Neural cell (in vitro differentiated cells): ENCODE data around the gene PDGFB.

Source experiments
- EP300 ChIP-seq: fragments of 450-650 bp; conservative IDR thresholded peaks from 2 replicates; pipeline ENCODE4 v1.6.1; 2014; ENCODE audit warnings: antibody characterized with exemption, mild to moderate bottlenecking, moderate library complexity; ENCODE audit not compliant: poor library complexity, severe bottlenecking
- EZH2 ChIP-seq: fragments of 200-600, 300-800 bp; shearing (Covaris generic), sonication (generic); IDR thresholded peaks from 2 replicates; pipeline ENCODE4 v1.6.1; 2014; ENCODE audit warnings: antibody characterized with exemption, low read length, borderline replicate concordance, mild to moderate bottlenecking; ENCODE audit not compliant: insufficient read depth, poor library complexity, severe bottlenecking
- MXI1 ChIP-seq: fragments of 450-650 bp; conservative IDR thresholded peaks from 2 replicates; pipeline ENCODE4 v1.6.1; 2014; ENCODE audit warnings: antibody characterized with exemption, mild to moderate bottlenecking; ENCODE audit not compliant: poor library complexity, severe bottlenecking
- POLR2AphosphoS5 ChIP-seq: IDR thresholded peaks from 2 replicates; pipeline ENCODE4 v1.6.1; 2012
- RAD21 ChIP-seq: fragments of 450-650 bp; conservative IDR thresholded peaks from 2 replicates; pipeline ENCODE4 v1.6.1; 2014; ENCODE audit warnings: antibody characterized with exemption, mild to moderate bottlenecking, moderate library complexity
- SMC3 ChIP-seq: fragments of 450-650 bp; conservative IDR thresholded peaks from 2 replicates; pipeline ENCODE4 v1.6.1; 2014; ENCODE audit warnings: antibody characterized with exemption, mild to moderate bottlenecking, moderate library complexity; ENCODE audit not compliant: poor library complexity
- TAF1 ChIP-seq: IDR thresholded peaks from 2 replicates; pipeline ENCODE4 v1.6.1; 2012; ENCODE audit warnings: low read depth
- TF ChIP-seq, protein P1 (sequence below): fragments of 450-650 bp; IDR thresholded peaks from 2 replicates; pipeline ENCODE4 v1.5.1; 2014; ENCODE audit warnings: antibody characterized with exemption, mild to moderate bottlenecking, moderate library complexity; ENCODE audit not compliant: poor library complexity, severe bottlenecking
- TF ChIP-seq, protein P2 (sequence below): IDR thresholded peaks from 2 replicates; pipeline ENCODE4 v1.6.1; 2012; ENCODE audit warnings: borderline replicate concordance

DNA sequence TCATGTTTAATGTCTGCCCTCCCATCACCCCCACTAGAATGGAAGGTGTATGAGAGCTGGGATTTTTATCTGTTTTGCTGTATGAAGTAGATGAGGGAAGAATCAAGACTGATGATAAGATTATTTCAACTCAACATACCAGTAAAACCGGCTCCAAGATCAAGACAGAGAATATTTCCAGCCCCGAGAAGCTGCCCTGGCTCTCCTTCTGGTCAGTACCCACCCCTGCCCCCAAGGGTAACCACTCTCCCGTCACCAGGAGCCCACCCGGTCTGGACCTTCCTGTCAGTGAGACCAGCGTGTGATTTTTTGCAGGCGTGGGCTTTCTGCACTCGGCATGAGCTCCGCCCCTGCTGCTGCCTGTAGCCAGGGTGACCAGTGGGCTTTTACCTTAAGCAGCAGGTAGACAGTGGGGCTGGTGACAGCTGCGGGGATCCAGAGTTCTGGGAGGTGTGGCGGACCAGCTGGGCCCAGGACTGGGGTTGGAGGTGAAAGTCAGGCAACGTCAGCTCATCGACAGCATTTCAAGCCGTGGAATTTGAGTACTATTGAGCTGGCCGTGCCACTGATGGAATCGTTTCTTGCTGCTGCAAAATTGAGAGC lies 49.1 kb upstream of the PDGFB start:
- TF ChIP-seq, protein P1, sequence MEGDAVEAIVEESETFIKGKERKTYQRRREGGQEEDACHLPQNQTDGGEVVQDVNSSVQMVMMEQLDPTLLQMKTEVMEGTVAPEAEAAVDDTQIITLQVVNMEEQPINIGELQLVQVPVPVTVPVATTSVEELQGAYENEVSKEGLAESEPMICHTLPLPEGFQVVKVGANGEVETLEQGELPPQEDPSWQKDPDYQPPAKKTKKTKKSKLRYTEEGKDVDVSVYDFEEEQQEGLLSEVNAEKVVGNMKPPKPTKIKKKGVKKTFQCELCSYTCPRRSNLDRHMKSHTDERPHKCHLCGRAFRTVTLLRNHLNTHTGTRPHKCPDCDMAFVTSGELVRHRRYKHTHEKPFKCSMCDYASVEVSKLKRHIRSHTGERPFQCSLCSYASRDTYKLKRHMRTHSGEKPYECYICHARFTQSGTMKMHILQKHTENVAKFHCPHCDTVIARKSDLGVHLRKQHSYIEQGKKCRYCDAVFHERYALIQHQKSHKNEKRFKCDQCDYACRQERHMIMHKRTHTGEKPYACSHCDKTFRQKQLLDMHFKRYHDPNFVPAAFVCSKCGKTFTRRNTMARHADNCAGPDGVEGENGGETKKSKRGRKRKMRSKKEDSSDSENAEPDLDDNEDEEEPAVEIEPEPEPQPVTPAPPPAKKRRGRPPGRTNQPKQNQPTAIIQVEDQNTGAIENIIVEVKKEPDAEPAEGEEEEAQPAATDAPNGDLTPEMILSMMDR: no peak
- TF ChIP-seq MXI1 (no peak), TAF1 (no peak), EP300 (no peak), EZH2 (no peak), RAD21 (no peak), SMC3 (no peak), POLR2AphosphoS5 (no peak)
- TF ChIP-seq, protein P2, sequence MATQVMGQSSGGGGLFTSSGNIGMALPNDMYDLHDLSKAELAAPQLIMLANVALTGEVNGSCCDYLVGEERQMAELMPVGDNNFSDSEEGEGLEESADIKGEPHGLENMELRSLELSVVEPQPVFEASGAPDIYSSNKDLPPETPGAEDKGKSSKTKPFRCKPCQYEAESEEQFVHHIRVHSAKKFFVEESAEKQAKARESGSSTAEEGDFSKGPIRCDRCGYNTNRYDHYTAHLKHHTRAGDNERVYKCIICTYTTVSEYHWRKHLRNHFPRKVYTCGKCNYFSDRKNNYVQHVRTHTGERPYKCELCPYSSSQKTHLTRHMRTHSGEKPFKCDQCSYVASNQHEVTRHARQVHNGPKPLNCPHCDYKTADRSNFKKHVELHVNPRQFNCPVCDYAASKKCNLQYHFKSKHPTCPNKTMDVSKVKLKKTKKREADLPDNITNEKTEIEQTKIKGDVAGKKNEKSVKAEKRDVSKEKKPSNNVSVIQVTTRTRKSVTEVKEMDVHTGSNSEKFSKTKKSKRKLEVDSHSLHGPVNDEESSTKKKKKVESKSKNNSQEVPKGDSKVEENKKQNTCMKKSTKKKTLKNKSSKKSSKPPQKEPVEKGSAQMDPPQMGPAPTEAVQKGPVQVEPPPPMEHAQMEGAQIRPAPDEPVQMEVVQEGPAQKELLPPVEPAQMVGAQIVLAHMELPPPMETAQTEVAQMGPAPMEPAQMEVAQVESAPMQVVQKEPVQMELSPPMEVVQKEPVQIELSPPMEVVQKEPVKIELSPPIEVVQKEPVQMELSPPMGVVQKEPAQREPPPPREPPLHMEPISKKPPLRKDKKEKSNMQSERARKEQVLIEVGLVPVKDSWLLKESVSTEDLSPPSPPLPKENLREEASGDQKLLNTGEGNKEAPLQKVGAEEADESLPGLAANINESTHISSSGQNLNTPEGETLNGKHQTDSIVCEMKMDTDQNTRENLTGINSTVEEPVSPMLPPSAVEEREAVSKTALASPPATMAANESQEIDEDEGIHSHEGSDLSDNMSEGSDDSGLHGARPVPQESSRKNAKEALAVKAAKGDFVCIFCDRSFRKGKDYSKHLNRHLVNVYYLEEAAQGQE: no peak
